ENCODE measurements around the gene FGFR2.

GRCh38 chr10:121522831-121523230, 75.4 kb downstream of the FGFR2 start:
- TF ChIP-seq POLR2AphosphoS5 (IDR thresholded peaks at IDR 0.05; ENCODE audit: borderline replicate concordance, low read depth, low read length) (no peak), EZH2 (IDR thresholded peaks at IDR 0.05) (no peak)

Data from SK-N-MC (cell line).